ENCODE data around the gene P2RY13. TPM values are rescaled to one million over a fixed set of nuclear protein-coding genes. Genes with fewer than 3 reads are reported as not detected.

Gene P2RY13
- total and polyA plus RNA-seq, 10 of the 15 experiments (the other 5 are each of a cell fraction or from before 2014, with no cell fraction given): not detected

- no peak for TF ChIP-seq ZBTB4 (CRISPR knock-in tag; IDR thresholded peaks at IDR 0.05)
- TF ChIP-seq SP1 (IDR thresholded peaks at IDR 0.05; ENCODE audit: low read depth, low read length): no peak
- TF ChIP-seq BRCA1 (IDR thresholded peaks at IDR 0.05; ENCODE audit: low read depth, low read length): no peak
- TF ChIP-seq HCFC1 (IDR thresholded peaks at IDR 0.05; ENCODE audit: low read length): no peak
- no peak for TF ChIP-seq FOS (IDR thresholded peaks at IDR 0.05; ENCODE audit: borderline replicate concordance, extremely low read depth, insufficient read length)
- TF ChIP-seq SREBF2 (IDR thresholded peaks at IDR 0.05; ENCODE audit: low read length): no peak
- TF ChIP-seq ZNF687 (IDR thresholded peaks at IDR 0.05): no peak
- TF ChIP-seq KDM1A (IDR thresholded peaks at IDR 0.05; ENCODE audit: borderline replicate concordance): no peak
These were observed 21.3 kb upstream of the P2RY13 start (continued) for GRCh38 chr3:151350656-151351055.
